ENCODE measurements around the gene CTNNA2.

Gene CTNNA2

DNA sequence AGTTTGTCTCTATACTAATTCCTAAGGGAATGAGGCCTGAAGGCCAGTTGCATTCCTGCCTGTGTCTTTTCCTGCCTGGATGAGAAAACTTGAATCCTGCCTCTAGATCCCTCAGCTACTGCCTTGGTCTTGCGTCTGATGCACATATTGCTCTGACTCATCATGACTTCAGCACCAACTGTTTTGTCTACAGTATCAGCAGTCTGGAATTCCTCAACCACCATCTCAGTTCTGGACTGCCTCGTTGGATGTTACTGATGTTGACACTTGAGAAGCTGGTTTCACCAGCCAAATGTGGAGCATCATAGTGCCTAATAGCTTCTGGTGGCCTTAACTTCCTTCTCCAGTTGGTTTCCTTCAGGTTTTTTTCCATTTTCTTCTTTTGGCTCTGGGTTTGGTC lies 211.0 kb downstream of the CTNNA2 start:
- Histone ChIP-seq H3K79me2 (ENCODE audit: low read length) (no peaks in the 10 kb centered on the region), H3K4me1 (ENCODE audit: low read length) (no peaks in the 10 kb centered on the region), H3K4me3 (ENCODE audit: low read length) (no peak overlapping the region), H3K4me2 (ENCODE audit: low read length) (no peak overlapping the region), H2AFZ (ENCODE audit: low read depth, low read length) (no peak overlapping the region), H3K36me3 (replicated peaks; ENCODE audit: low read depth, low read length) (no peaks in the 10 kb centered on the region), H4K20me1 (ENCODE audit: insufficient read depth, low read length) (no peaks in the 10 kb centered on the region), H3K27ac (ENCODE audit: low read length) (no peak overlapping the region), H3K9ac (ENCODE audit: low read length) (no peak overlapping the region), H3K9me3 (ENCODE audit: insufficient read depth, low read length) (no peaks in the 10 kb centered on the region), H3K27me3 (ENCODE audit: low read depth, low read length) (no peaks in the 10 kb centered on the region)
- TF ChIP-seq EZH2phosphoT487 (IDR thresholded peaks at IDR 0.05; ENCODE audit: low read depth): no peak
- no peak for TF ChIP-seq CTCF (IDR thresholded peaks at IDR 0.05; ENCODE audit: low read depth, low read length)

DNA sequence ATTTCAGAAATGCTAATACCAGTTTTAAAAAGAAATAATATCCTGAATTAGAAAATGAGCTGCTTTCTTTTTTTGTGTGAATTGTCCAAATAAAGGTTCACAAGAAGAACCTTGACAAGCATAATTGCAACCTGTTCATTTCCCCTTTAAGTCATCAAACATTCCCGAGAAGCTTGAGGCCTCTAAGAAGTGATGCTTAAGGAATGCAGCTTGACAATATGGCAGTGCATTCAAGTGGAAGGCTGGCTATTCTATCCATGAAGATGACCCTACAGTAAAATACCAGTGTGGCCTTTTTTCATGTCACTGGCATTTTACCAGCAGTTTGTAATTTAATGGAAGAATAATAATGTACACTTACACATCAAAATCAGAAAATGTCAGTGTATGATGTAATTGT lies 216.7 kb downstream of the CTNNA2 start:
- TF ChIP-seq EZH2phosphoT487 (IDR thresholded peaks at IDR 0.05; ENCODE audit: low read depth) (no peak), CTCF (IDR thresholded peaks at IDR 0.05; ENCODE audit: low read depth, low read length) (no peak)
- no peak overlapping the region for H3K4me2 ChIP-seq (ENCODE audit: low read length)

DNA sequence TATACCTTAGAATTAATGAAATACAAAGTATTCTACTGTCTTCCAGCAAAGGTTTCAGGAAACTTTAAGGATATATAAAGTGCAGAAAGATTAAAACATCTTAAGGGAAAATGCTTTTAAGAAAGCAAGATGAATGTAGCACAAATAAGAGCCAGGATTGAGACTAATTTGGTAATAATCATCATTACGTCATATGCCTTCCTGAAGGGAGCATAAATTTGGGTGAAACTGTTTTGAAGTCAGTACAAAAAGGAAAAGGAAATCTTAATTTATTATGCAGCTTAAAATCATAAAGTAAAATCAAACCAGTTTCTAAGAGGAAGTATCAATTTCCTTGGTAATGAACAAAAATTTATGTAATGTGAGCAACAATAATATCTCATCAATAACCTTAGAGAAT lies 221.7 kb downstream of the CTNNA2 start:
- H3K79me2 ChIP-seq (ENCODE audit: low read length): no peaks in the 10 kb centered on the region
- no peak overlapping the region for H2AFZ ChIP-seq (ENCODE audit: low read depth, low read length)
- H4K20me1 ChIP-seq (ENCODE audit: insufficient read depth, low read length): no peaks in the 10 kb centered on the region
- no peak overlapping the region for H3K9ac ChIP-seq (ENCODE audit: low read length)
- no peak overlapping the region for H3K4me3 ChIP-seq (ENCODE audit: low read length)
- no peak overlapping the region for H3K4me2 ChIP-seq (ENCODE audit: low read length)
- TF ChIP-seq CTCF (IDR thresholded peaks at IDR 0.05; ENCODE audit: low read depth, low read length) (no peak), EZH2phosphoT487 (IDR thresholded peaks at IDR 0.05; ENCODE audit: low read depth) (no peak)
- H3K27me3 ChIP-seq (ENCODE audit: low read depth, low read length): no peaks in the 10 kb centered on the region
- H3K36me3 ChIP-seq (replicated peaks; ENCODE audit: low read depth, low read length): no peaks in the 10 kb centered on the region
- H3K27ac ChIP-seq (ENCODE audit: low read length): no peak overlapping the region
- H3K4me1 ChIP-seq (ENCODE audit: low read length): no peaks in the 10 kb centered on the region
- H3K9me3 ChIP-seq (ENCODE audit: insufficient read depth, low read length): no peaks in the 10 kb centered on the region

More for the DNA sequence above, 216.7 kb downstream of the CTNNA2 start:
- Histone ChIP-seq H3K4me1 (ENCODE audit: low read length) (no peaks in the 10 kb centered on the region), H3K9me3 (ENCODE audit: insufficient read depth, low read length) (no peaks in the 10 kb centered on the region), H4K20me1 (ENCODE audit: insufficient read depth, low read length) (no peaks in the 10 kb centered on the region), H3K9ac (ENCODE audit: low read length) (no peak overlapping the region), H2AFZ (ENCODE audit: low read depth, low read length) (no peak overlapping the region), H3K27ac (ENCODE audit: low read length) (no peak overlapping the region), H3K4me3 (ENCODE audit: low read length) (no peak overlapping the region), H3K36me3 (replicated peaks; ENCODE audit: low read depth, low read length) (no peaks in the 10 kb centered on the region), H3K27me3 (ENCODE audit: low read depth, low read length) (no peaks in the 10 kb centered on the region), H3K79me2 (ENCODE audit: low read length) (no peaks in the 10 kb centered on the region)

DNA sequence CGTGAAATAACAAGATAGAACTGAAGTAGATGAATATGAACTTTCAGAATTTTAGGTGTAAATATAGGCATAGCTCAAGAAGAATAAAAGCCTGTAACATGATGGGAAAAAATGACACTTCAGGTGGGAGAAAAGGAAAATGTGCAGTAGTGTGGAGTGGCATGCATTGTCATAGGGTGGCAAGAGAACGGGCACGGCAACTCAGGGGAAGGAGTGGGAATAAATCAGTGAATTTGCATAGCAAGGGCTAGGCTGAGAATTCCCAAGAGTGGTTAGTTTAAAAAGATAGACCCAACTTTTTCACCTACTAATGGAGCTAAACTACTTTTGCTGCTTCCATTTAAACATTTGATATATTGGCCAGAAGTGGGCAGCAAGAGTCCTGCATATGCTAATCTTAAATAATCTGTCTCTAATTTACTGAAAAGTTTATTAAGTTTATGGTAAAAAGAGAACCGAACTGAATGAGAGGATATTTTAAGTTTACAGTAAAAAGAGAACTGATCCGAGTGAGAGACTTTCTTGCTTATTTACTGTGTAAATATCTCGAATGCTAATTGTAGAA lies 228.1 kb downstream of the CTNNA2 start:
- no peak overlapping the region for H3K27ac ChIP-seq (ENCODE audit: low read length)
- H3K36me3 ChIP-seq (replicated peaks; ENCODE audit: low read depth, low read length): no peaks in the 10 kb centered on the region
- peak; percentile 12; the same call in 1 of the 2 replicates for TF ChIP-seq CTCF (IDR thresholded peaks at IDR 0.05; ENCODE audit: low read depth, low read length)
- TF ChIP-seq EZH2phosphoT487 (IDR thresholded peaks at IDR 0.05; ENCODE audit: low read depth): no peak
- H2AFZ ChIP-seq (ENCODE audit: low read depth, low read length): no peak overlapping the region
- H3K27me3 ChIP-seq (ENCODE audit: low read depth, low read length): no peaks in the 10 kb centered on the region
- no peaks in the 10 kb centered on the region for H3K4me1 ChIP-seq (ENCODE audit: low read length)
- no peak overlapping the region for H3K9ac ChIP-seq (ENCODE audit: low read length)
- H4K20me1 ChIP-seq (ENCODE audit: insufficient read depth, low read length): no peaks in the 10 kb centered on the region
- H3K4me2 ChIP-seq (ENCODE audit: low read length): no peak overlapping the region
- no peak overlapping the region for H3K4me3 ChIP-seq (ENCODE audit: low read length)
- H3K79me2 ChIP-seq (ENCODE audit: low read length): no peaks in the 10 kb centered on the region
- H3K9me3 ChIP-seq (ENCODE audit: insufficient read depth, low read length): no peaks in the 10 kb centered on the region

Measured in OCI-LY3 (cell line).